Measurements from ENCODE around the gene SLC44A1. TPM values are rescaled to one million over a fixed set of nuclear protein-coding genes. Genes with fewer than 3 reads are reported as not detected.

Gene SLC44A1
- total and polyA plus RNA-seq, 2 of the 13 experiments (the other 11 are each of a cell fraction or from before 2014, with no cell fraction given) = 21.4 to 40.8 TPM

GRCh38 chr9:105432247-105432842 lies 187.9 kb downstream of the SLC44A1 start (continued):
- no peak for TF ChIP-seq ZNF576 (CRISPR knock-in tag; IDR thresholded peaks at IDR 0.05)
- TF ChIP-seq FOXC1 (CRISPR knock-in tag; IDR thresholded peaks at IDR 0.05; ENCODE audit: borderline replicate concordance) = no peak
- no peak for TF ChIP-seq RFXAP (CRISPR knock-in tag; IDR thresholded peaks at IDR 0.05; ENCODE audit: borderline replicate concordance)
- TF ChIP-seq ZNF331 (CRISPR knock-in tag; IDR thresholded peaks at IDR 0.05) = peak; percentile 87; the same call in 1 of the 2 replicates
- no peak for TF ChIP-seq HNRNPH1 (optimal IDR thresholded peaks at IDR 0.05; ENCODE audit: low read depth, low read length)
- no peak for TF ChIP-seq MNT (IDR thresholded peaks at IDR 0.05)
- TF ChIP-seq ELF1 (CRISPR knock-in tag; IDR thresholded peaks at IDR 0.05) = peak; percentile 68
- TF ChIP-seq SNAPC2 (CRISPR knock-in tag; IDR thresholded peaks at IDR 0.05) = no peak
- TF ChIP-seq HMGXB4 (CRISPR knock-in tag; IDR thresholded peaks at IDR 0.05; ENCODE audit: borderline replicate concordance in 1 of 2, low read depth in 1 of 2) = no peak
- no peak for TF ChIP-seq ZNF674 (CRISPR knock-in tag; IDR thresholded peaks at IDR 0.05; ENCODE audit: low read depth)
- TF ChIP-seq TP53 (CRISPR knock-in tag; conservative IDR thresholded peaks at IDR 0.05) = no peak
- no peak for TF ChIP-seq ZSCAN5A (CRISPR knock-in tag; IDR thresholded peaks at IDR 0.05; ENCODE audit: borderline replicate concordance)
- TF ChIP-seq ZKSCAN1 (IDR thresholded peaks at IDR 0.05; ENCODE audit: low read length) = no peak
